RWPE2 (cell line): ENCODE measurements around the gene GALNT10.
A peak's percentile ranks its signal among the peaks of the same experiment; 100 is the strongest.

ENCODE experiments used
- ATAC-seq: fragments of 200-7000 bp; cut with Tn5 transposase; 3 replicates; pipeline ENCODE4 v1.9.1; 2021; ENCODE audit warnings: low read depth
- DNase-seq: peaks from one replicate; pipeline ENCODE4 v3.0.0-alpha.2; 2020; ENCODE audit warnings: low spot score
- H3K27ac ChIP-seq: fragments of 450-650 bp; 2 replicates; pipeline ENCODE4 v1.5.1; 2017; ENCODE audit warnings: mild to moderate bottlenecking; ENCODE audit not compliant: poor library complexity, severe bottlenecking
- H3K27me3 ChIP-seq: fragments of 250-450 bp; sonication (Bioruptor Pico); 2 replicates; pipeline ENCODE4 v1.5.1; 2021; ENCODE audit warnings: mild to moderate bottlenecking, moderate library complexity; ENCODE audit not compliant: insufficient read depth, poor library complexity, severe bottlenecking
- H3K36me3 ChIP-seq: fragments of 250-450 bp; sonication (Bioruptor Pico); 2 replicates; pipeline ENCODE4 v1.5.1; 2020; ENCODE audit warnings: low read depth, mild to moderate bottlenecking, moderate library complexity
- H3K4me1 ChIP-seq: fragments of 250-450 bp; sonication (Bioruptor Pico); 2 replicates; pipeline ENCODE4 v1.5.1; 2021; ENCODE audit warnings: mild to moderate bottlenecking, moderate library complexity; ENCODE audit not compliant: insufficient read depth, poor library complexity, severe bottlenecking
- H3K4me3 ChIP-seq: fragments of 250-450 bp; sonication (Bioruptor Pico); 2 replicates; pipeline ENCODE4 v1.5.1; 2021; ENCODE audit warnings: mild to moderate bottlenecking, moderate library complexity; ENCODE audit not compliant: severe bottlenecking
- H3K9me3 ChIP-seq: fragments of 250-450 bp; sonication (Bioruptor Pico); 2 replicates; pipeline ENCODE4 v1.5.1; 2021; ENCODE audit warnings: mild to moderate bottlenecking, moderate library complexity; ENCODE audit not compliant: severe bottlenecking
- CTCF ChIP-seq: fragments of 450-650 bp; IDR thresholded peaks from one replicate; pipeline ENCODE4 v1.5.1; 2017; ENCODE audit warnings: mild to moderate bottlenecking, moderate library complexity; ENCODE audit not compliant: poor library complexity, severe bottlenecking

The GALNT10 gene

GRCh38 chr5:154288145-154288544 lies 97.6 kb downstream of the GALNT10 start:
- H3K4me3 ChIP-seq: no peak overlapping the region

GRCh38 chr5:154291917-154292316 lies 101.4 kb downstream of the GALNT10 start:
- TF ChIP-seq CTCF: no peak
- Histone ChIP-seq H3K4me3 (no peak overlapping the region), H3K27me3 (no peaks in the 10 kb centered on the region), H3K4me1 (peaks cover 25% of the 10 kb centered on the region), H3K36me3 (peaks cover 13% of the 10 kb centered on the region; the same call in 1 of the 2 replicates), H3K9me3 (no peaks in the 10 kb centered on the region), H3K27ac (no peak overlapping the region)
- no peak for ATAC-seq
- DNase-seq: no peak

More at GRCh38 chr5:154288145-154288544, 97.6 kb downstream of the GALNT10 start:
- peak overlapping the region; percentile 69 for H3K27ac ChIP-seq
- H3K27me3 ChIP-seq: no peaks in the 10 kb centered on the region
- DNase-seq (no peak), ATAC-seq (no peak)
- H3K9me3 ChIP-seq: no peaks in the 10 kb centered on the region
- H3K36me3 ChIP-seq: no peaks in the 10 kb centered on the region
- peaks cover 35% of the 10 kb centered on the region for H3K4me1 ChIP-seq
- TF ChIP-seq CTCF: no peak

- peaks cover 18% of the 10 kb centered on the region for H3K4me1 ChIP-seq
Measured at GRCh38 chr5:154293219-154293618, 102.7 kb downstream of the GALNT10 start.

GRCh38 chr5:154295551-154295950 lies 105.0 kb downstream of the GALNT10 start:
- no peak for DNase-seq
- no peak for TF ChIP-seq CTCF
- Histone ChIP-seq H3K27ac (no peak overlapping the region), H3K4me3 (no peak overlapping the region), H3K4me1 (peaks cover 13% of the 10 kb centered on the region), H3K36me3 (peaks cover 27% of the 10 kb centered on the region; the same call in 1 of the 2 replicates), H3K27me3 (no peaks in the 10 kb centered on the region), H3K9me3 (no peaks in the 10 kb centered on the region)
- ATAC-seq: no peak

More at GRCh38 chr5:154293219-154293618, 102.7 kb downstream of the GALNT10 start:
- H3K4me3 ChIP-seq: no peak overlapping the region
- no peak for DNase-seq
- peaks cover 21% of the 10 kb centered on the region; the same call in 1 of the 2 replicates for H3K36me3 ChIP-seq
- no peaks in the 10 kb centered on the region for H3K27me3 ChIP-seq
- no peak for ATAC-seq
- TF ChIP-seq CTCF: no peak
- no peaks in the 10 kb centered on the region for H3K9me3 ChIP-seq
- H3K27ac ChIP-seq: no peak overlapping the region

- H3K27ac ChIP-seq: no peak overlapping the region
- no peak overlapping the region for H3K4me3 ChIP-seq
- peaks cover 27% of the 10 kb centered on the region; the same call in 1 of the 2 replicates for H3K36me3 ChIP-seq
- no peaks in the 10 kb centered on the region for H3K27me3 ChIP-seq
- peaks cover 13% of the 10 kb centered on the region for H3K4me1 ChIP-seq
- ATAC-seq: peak; percentile 98
- no peaks in the 10 kb centered on the region for H3K9me3 ChIP-seq
- DNase-seq: no peak
- TF ChIP-seq CTCF: no peak
Measured at GRCh38 chr5:154296525-154297159, 106.1 kb downstream of the GALNT10 start.
